ENCODE measurements around the gene TMEM40. TPM values are rescaled to one million over a fixed set of nuclear protein-coding genes. Genes with fewer than 3 reads are reported as not detected.

TMEM40 gene
- total and polyA plus RNA-seq, 9 of the 15 experiments (the other 6 are each of a cell fraction or from before 2014, with no cell fraction given), result 0.11 to 0.31 (median 0.14) TPM; not detected in 6

- CTCF ChIA-PET (ENCODE audit: low intra/inter-chr PET ratio), result no interaction called here
- no peak for FAIRE-seq
- Histone ChIP-seq H3K9me3 (replicated peaks; ENCODE audit: control insufficient read depth, insufficient read depth, low read depth, low read length) (no peaks in the 10 kb centered on the region), H3K4me3 (no peak overlapping the region), H3K9ac (ENCODE audit: insufficient read depth in 1 of 2, low read depth in 2 of 2, low read length in 2 of 2) (peak overlapping the region in 1 of 2 experiments; percentile 54; a peak in 1 of 4 replicates), H3K4me1 (replicated peaks in 1 of 2; ENCODE audit: control insufficient read depth in 2 of 2, insufficient read depth in 2 of 2, low read length in 2 of 2) (peaks cover 0 to 8% of the 10 kb centered on the region in 2 experiments; a peak in 2 of 5 replicates), H3K4me2 (ENCODE audit: insufficient read depth, low read length) (no peak overlapping the region), H3K79me2 (ENCODE audit: control insufficient read depth, insufficient read depth, low read length) (no peaks in the 10 kb centered on the region), H4K20me1 (replicated peaks; ENCODE audit: control insufficient read depth, insufficient read depth, low read length) (no peaks in the 10 kb centered on the region), H3K36me3 (ENCODE audit: control insufficient read depth, insufficient read depth, low read length) (no peaks in the 10 kb centered on the region), H3K9me1 (ENCODE audit: control insufficient read depth, insufficient read depth, low read length) (no peaks in the 10 kb centered on the region), H3K27me3 (ENCODE audit: control insufficient read depth in 2 of 2, insufficient read depth in 2 of 2, low read length in 2 of 2) (peaks cover 13 to 28% of the 10 kb centered on the region in 2 experiments; a peak in 4 of 5 replicates), H3K27ac (ENCODE audit: extremely low read depth, low read depth, low read length) (no peak overlapping the region), H2AFZ (ENCODE audit: low read depth, low read length) (no peak overlapping the region)
- POLR2A ChIA-PET, result interaction anchor here (1.1 to 1.4 kb wide), 2 partner anchors 12 to 14 kb away, joined by 3 to 4 read pairs; no protein-coding TSS in a partner anchor
- intact Hi-C loops (cut with micrococcal nuclease) (no loop called here), in situ Hi-C loops (cut with MboI) (loop anchor here (25.0 kb wide), 1 partner anchor 754 kb away; no protein-coding TSS in a partner anchor)
- no peak for DNase-seq (ENCODE audit: extremely low read depth in 1 of 4, low spot score in 3 of 4)
- peak; percentile 43 for ATAC-seq
- 8% methylated on average over 2 of the region's 2 CpGs for WGBS (ENCODE audit: insufficient coverage, low coverage, missing lambda C conversion rate)
- no peak for TF ChIP-seq ZNF3 (CRISPR knock-in tag; IDR thresholded peaks at IDR 0.05)
- TF ChIP-seq ZBTB26 (CRISPR knock-in tag; IDR thresholded peaks at IDR 0.05), result no peak
- no peak for TF ChIP-seq ZNF780A (CRISPR knock-in tag; IDR thresholded peaks at IDR 0.05)
- TF ChIP-seq ZNF717 (CRISPR knock-in tag; IDR thresholded peaks at IDR 0.05), result no peak
- no peak for TF ChIP-seq ZNF583 (CRISPR knock-in tag; IDR thresholded peaks at IDR 0.05)
- TF ChIP-seq CREM (IDR thresholded peaks at IDR 0.05; ENCODE audit: low read depth), result no peak
- TF ChIP-seq ZNF436 (CRISPR knock-in tag; IDR thresholded peaks at IDR 0.05), result no peak
- TF ChIP-seq KLF1 (tag; IDR thresholded peaks at IDR 0.05), result no peak
- TF ChIP-seq ELK3 (CRISPR knock-in tag; IDR thresholded peaks at IDR 0.05), result no peak
- no peak for TF ChIP-seq KAT2B (IDR thresholded peaks at IDR 0.05; ENCODE audit: low read depth, low read length)
- TF ChIP-seq STAG1 (CRISPR knock-in tag; IDR thresholded peaks at IDR 0.05; ENCODE audit: borderline replicate concordance), result no peak
- TF ChIP-seq ZBTB8A (IDR thresholded peaks at IDR 0.05; ENCODE audit: partially characterized antibody), result no peak
- no peak for TF ChIP-seq FOXP4 (CRISPR knock-in tag; IDR thresholded peaks at IDR 0.05; ENCODE audit: borderline replicate concordance)
- no TSS peak for BruUV-seq (replicated peaks)
Observed at GRCh38 chr3:12741209-12741608, 17.9 kb downstream of the TMEM40 start.
